DMS79 treated with DMSO at 0.1 percent for 48 hours (cell line): ENCODE results near the gene BAIAP2.

ENCODE experiments used
- DNase-seq: peaks from one replicate; lab custom pipeline; 2025; lab: John Stamatoyannopoulos, UW

The BAIAP2 gene

DNA sequence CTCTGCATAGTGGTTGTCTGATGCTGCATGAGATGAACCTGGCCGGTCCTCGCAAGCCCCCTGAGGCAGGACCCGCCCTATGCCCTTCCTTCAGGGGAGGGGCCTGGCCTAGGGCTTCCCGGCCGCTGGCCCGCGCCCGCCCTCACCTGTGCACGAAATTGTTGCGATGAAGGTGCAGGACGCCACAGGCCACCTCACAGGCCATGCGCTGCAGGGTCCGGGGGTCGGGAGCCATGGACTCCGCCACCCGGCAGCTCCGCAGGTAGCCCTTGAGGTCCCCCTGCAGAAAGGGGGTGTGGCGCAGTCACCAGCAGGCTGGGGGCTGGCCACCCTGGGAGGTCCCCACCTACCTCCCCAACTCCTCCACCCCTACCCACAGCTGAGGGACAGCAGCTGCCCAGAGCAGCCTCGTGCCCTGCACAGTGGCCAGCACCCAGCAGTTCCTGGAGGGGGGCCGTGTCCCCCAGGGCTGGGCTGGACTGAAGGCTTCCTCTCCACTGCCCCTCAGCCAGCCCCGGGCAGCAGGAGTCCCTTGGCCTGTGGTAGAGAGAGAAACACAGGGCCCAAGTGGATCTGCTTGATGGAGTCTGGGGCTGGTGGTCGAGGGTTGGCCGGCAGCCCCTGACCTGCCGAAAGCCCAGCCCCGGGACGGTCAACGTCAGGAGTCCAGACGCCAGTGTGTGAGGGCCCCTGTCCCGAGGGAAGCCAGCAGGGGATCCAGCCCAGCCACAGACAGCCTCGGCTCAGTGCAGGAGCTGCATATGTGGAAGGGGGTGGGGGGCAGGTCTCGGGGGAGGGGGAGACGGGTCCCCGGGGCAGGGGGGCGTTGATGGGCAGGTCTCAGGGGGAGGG is 91.6 kb downstream of the BAIAP2 start:
- no peak for DNase-seq

DNA sequence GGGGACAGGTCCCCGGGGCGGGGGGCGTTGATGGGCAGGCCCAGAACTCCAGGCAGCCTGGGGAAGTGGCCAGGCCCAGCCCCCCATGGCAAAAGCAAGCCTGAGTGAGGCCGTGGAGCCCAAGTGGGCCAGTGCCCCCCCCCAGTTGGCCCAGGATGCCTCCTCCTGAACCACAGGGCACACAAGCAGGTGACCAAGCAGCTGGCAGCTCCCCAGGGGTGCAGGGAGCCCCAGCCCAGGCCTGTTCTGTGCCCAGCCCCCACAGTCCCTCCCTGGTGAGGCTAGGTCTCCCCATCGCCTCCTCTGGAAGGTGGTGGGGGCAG is 92.1 kb downstream of the BAIAP2 start:
- no peak for DNase-seq

- peak; percentile 1 for DNase-seq
Observed at GRCh38 chr17:81127526-81128177, 92.7 kb downstream of the BAIAP2 start.

- no peak for DNase-seq
Observed at GRCh38 chr17:81128338-81128737, 93.4 kb downstream of the BAIAP2 start.

- no peak for DNase-seq
Observed at GRCh38 chr17:81128774-81129173, 93.8 kb downstream of the BAIAP2 start.

- no peak for DNase-seq
Observed at GRCh38 chr17:81129289-81129688, 94.3 kb downstream of the BAIAP2 start.

DNA sequence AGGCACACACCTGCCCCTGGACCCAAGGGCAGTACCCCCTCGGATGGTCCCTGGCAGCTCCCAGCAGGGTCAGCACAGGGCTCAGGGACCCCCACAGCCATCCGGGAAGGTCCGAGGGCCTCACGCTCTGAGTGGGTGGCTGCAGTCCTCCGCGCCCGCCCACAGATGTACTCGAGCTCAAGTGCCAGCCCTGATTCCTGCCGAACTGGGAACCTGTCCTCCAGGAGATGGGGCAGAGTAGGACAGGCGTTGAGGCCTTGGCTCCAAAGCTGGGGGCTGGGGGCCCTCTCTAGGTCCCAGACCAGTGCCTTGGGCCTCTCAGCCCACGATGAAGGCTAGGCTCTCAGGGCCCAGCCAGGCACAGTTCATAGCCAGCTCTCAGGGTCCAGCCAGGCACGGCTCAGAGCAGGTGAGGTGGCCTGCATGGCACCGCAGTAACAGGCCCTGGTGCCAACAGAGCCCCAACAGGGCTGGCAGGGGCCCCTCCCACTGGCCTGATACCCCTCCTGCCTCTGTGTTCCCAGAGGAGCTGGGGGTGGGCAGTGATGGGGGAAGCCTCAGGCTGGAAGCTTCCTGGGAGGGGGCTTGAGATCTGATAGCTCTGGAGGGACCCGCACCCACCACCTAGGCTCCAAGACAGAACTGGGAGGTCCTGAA is 94.9 kb downstream of the BAIAP2 start:
- no peak for DNase-seq

DNA sequence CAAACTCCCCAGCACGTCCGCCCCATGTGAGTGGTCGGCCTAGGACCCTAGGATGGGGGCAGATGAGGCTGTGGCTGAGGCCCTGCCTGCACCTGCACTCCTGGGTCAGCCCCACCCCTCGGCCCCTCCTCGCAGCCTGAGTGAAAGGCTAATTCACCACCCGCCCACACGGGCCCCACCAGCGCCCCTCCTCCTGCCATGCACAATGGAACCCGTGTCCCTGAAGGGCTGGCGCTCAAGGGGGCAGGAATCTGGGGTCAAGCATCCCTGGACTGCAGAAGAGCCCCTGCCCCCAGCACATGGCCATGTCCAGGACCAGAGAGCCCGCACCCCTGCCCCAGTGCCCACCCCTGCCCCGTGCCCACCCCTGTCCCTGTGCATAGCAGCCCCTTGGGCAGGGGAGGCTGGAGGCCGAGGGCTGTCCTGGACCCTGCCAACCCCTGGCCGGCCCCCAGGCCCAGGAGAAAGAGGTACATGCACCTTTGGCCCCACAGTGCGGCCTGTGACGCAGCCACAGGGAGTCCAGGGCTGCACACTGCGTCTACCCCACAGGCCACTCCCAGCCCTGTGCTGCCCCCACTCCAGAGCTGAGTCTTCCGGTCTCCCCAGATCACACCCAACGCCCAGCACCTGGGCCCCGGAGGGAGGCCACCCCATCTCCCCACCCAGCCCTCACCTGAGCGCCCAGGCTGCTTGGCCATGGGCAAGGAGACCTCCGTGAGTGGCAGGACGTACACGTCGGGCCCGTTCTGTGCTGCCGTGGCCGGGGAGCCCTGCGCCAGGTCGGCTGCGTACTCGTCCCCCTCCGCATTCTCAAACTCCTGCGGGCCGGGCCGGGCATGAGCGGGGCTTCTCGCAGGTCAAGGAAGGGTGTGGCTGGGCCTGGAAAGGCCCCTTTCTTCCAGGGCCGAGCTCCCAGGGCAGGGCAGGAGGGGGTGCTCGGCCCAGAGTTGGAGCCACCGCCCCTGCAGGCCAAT is 95.7 kb downstream of the BAIAP2 start:
- DNase-seq = no peak

- no peak for DNase-seq
Observed at GRCh38 chr17:81131486-81132196, 96.7 kb downstream of the BAIAP2 start.

DNA sequence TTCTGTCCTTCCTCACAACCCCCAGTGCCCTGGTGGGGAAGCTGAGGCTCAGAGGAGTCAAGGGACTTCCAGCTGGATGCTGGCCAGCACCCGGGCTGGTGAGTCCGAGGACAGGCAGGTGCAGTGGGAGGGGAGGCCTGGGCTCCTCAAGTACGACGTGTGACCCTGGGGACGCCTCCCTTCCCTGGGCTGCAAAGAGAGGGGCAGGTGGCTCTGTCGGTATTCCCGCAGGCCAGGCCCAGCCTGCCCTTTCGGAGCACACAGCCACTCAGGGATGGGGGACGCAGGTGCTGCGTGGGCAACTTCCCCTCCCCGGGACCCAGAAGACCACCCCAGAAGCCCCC is 97.2 kb downstream of the BAIAP2 start:
- DNase-seq = peak; percentile 5

- no peak for DNase-seq
Observed at GRCh38 chr17:81132770-81133723, 98.1 kb downstream of the BAIAP2 start.

GRCh38 chr17:81134064-81134781 is 99.3 kb downstream of the BAIAP2 start:
- DNase-seq = no peak

DNA sequence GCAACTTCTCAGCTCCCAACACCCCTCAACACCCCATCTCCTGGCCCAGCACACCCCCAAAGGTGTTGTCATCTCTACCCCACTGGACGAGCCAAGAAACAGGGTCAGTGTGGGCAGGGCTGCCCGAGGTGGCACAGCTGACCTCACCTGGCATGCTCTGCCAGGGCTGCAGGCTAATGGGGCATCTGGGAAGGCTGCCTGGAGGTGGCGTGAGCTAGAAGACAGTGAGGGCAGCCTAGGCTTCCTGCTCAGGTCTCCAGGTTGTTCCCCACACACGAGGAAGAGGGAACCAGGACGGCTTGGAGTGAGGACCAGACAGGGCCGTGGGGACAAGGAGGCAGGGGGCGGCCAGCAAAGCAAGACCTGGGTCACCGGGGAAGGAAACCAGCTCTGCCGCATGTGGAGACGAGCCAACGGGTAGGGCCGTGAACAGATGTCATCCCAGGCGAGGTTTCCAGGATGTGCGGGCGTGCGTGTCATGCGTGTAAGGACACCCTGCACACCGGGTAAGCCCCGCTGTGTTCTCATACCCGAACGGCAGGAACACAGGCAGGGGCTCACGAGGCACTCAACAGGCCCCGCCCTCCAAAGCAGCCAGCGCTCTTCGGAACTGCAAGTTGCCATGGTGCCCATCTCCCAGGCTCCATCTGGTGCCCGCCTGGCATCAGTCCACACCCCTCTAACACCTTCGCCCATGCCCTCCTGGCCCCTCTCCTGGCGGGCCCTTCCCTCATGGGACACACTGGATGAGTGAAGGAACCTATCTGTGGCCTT is 100.7 kb downstream of the BAIAP2 start:
- peak; percentile 54 for DNase-seq

DNA sequence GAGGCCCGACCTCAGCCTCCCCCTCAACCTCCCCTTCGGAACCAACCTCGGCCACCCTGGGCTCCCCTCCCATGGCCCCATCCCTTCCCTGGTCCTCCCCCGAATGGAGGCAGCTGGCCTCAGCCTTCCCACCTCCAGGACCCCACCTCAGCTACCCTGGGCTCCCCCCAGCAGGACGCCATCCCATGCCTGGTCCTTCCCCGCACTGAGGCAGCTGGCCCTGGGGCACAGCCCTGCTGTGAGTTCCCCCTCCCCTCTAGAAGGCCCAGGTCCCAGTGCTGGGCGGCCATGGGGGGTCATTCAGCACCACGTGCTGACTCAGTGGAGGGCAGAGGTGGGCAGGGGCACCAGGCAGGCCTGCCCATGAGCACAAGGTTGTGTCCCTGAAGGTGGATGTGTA is 101.4 kb downstream of the BAIAP2 start:
- DNase-seq = no peak

DNA sequence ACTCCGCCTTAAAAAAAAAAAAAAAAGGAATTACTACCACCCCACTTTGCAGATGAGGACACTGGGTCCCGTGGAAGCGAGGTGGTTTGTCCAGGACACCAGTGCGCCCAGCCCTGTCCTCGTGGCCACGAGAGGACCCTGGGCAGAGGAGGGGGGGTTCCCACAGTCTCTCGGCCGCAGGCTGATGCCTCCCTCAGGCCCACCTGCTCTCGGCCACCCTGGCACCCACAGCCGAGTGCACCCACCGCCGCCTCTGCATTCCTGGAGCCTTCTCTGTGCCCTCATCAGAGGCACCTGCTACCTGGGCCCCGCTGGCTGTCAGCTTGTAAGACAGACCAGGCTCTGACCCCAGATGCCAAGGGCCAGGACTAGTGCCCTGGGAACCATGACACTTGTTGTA is 102.3 kb downstream of the BAIAP2 start:
- no peak for DNase-seq

DNA sequence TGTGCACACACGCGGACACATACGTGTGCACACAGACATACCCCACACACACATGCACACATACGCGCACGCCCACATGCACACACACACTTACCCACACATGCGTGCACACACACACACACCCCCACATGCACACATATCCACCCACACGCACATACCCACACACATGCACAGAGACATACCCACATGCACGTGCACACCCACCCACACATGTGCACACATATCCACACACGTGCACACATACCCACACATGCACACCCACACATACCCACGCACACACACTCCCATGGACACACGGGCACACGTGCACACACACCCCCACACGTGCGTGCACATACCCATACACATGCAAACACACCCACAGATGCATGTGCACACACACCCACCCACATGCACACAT is 103.1 kb downstream of the BAIAP2 start:
- DNase-seq = no peak

DNA sequence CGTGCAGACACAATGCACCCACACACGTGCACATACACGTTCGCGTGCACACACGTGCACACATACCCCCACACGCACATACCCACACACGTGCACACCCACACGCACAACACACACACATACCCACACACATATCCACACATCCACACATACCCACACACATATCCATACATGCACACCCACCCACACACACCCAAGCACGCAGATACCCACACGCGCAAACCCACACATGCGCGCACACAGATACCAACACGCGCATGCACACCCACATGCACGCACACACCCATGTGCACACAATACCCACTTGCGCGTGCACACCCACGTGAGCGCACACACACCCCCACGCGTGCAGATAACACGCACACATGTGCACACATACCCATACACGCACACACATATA is 103.5 kb downstream of the BAIAP2 start:
- DNase-seq = no peak

DNA sequence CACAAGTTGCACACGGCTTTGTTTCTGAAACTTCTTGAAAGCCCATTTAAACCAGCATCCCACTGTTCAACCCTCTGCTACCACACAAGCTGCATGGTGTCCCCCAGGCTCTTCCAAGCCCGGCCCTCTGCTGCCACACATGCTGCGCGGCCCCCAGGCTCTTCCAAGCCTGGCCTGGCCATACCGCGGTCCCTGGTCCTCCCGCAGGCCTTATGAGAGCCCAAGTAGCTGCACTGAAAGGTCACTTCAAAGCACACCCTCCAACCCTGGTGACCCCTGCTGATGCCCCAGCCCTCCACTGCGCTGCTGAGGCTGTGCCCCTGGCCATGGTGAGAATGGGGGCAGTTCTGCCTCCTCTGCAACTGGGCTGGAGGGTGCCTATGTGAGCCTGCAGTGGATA is 104.5 kb downstream of the BAIAP2 start:
- DNase-seq = no peak

DNA sequence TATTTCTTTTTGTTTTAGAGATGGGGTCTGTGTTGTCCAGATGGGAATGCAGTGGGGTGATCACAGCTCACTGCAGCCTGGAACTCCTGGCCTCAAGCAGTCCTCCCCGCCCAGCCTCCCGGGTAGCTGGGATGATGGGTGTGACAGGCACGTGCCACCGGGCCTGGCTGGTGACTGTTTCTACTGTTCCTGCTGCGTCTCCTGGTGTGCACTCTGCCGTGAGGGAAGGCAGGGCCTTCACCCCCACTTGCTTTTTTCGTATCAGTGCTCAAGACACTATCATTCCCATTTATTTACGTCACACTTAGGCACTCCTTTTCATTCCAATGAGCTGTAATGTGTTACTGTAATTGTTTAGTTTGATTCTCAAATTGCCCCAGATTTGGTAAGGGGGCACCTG is 105.1 kb downstream of the BAIAP2 start:
- DNase-seq = no peak
